Measurements from ENCODE around the gene TP53I3.
A peak's percentile ranks its signal among the peaks of the same experiment; 100 is the strongest.
"Not testable (repeated sequence)": the region's sequence is repeated elsewhere in the genome, so short reads cannot be mapped to it uniquely, and the experiment has no call there.

Gene TP53I3

DNA sequence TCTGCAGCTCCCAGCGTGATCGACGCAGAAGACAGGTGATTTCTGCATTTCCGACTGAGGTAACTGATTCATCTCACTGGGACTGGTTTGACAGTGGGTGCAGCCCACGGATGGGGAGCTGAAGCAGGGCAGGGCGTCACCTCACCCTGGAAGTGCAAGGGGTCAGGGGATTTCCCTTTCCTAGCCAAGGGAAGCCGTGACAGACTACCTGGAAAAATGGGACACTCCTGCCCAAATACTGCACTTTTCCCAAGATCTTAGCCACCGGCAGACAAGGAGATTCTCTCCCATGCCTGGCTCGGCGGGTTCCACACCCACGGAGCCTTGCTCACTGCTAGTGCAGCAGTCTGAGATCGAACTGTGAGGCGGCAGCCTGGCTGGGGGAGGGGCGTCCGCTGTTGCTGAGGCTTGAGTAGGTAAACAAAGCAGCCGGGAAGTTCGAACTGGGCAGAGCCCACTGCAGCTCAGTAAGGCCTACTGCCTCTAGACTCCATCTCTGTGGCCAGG, 10.6 kb upstream of the TP53I3 start:
- DNase-seq: not testable (repeated sequence)

DNA sequence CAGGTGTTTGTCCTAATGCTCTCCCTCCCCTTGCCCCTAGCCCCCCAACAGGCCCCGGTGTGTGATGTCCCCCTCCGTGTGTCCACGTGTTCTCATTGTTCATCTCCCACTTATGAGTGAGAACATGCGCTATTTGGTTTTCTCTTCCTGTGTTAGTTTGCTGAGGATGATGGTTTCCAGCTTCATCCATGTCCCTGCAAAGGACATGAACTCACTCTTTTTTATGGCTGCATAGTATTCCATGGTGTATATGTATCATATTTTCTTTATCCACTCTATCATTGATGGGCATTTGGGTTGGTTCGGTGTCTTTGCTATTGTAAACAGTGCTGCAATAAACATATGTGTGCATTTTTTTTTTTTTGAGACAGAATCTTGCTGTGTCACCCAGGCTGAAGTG, 8.6 kb upstream of the TP53I3 start:
- DNase-seq: not testable (repeated sequence)

DNA sequence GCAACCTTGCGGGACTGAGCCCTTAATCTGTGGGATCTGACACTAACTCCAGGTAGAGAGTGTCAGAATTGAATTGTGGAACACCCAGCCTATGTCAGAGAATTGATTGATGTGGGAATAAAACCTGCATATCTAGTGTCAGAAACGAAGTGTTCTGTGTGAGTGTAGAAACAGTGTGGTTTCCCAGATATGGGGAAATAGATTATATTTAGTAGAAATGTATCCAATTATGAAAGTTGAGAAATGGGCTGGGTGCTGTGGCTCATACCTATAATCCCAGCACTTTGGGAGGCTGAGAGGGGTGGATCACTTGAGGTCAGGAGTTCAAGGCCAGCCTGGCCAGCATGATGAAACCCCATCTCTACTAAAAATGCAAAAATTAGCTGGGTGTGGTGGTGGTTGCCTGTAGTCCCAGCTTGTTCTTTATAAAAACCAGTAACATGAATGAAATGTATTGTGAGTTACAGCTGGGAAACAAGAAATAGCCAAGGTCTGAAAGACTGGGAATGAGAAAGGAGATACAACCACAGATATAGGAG, 4.3 kb upstream of the TP53I3 start:
- no peak for DNase-seq

DNA sequence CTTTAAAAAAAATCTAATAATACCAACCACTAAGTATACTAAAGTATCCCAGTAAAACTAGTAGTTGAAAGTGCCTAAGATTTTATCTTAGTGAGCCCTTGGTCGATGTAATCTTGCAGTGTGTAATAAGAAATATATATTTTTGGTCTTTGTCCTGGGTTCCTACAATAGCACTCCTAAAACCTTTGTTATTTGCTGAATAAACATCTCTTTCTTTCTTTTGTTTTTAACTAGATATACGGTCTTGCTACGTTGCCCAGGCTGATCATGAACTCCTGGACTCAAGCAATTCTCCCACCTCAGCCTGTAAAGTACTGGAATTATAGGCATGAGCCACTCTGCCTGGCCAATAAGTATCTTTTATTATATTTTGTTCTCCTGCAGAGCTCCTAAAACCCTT, 2.4 kb upstream of the TP53I3 start:
- DNase-seq: no peak

DNA sequence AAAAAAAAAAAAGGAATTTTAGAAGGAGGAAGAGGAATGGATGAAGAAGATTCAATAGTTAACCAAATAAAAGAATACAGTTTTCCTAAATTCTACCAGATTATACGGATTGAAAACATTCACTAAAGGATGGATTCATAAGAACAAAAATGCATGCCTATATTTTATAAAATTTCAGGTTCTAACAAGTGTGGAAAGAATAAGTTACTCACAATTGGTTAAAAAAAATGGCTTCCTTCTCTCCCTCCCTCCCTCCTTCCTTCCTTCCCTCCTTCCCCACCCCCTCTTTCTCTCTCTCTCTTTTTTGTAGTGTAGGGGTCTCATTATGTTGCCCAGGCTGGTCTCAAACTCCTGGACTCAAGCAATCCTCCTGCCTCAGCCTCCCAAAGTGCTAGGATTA, 1.6 kb upstream of the TP53I3 start:
- DNase-seq: no peak

DNA sequence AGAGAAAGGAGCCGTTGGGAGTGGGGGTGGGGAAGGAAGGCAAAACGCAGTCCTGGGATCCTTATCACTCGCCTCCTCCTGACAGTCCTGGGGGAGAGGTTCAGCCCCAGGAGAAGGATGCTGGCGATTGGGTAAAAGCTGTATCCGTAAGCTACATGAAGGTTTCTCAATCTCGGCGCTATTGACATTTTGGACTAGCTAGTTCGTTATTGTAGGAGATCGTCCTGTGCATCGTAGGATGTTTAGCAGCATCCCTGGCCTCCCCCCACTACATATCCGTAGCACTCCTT, 511 bp upstream of the TP53I3 start:
- no peak for DNase-seq

DNA sequence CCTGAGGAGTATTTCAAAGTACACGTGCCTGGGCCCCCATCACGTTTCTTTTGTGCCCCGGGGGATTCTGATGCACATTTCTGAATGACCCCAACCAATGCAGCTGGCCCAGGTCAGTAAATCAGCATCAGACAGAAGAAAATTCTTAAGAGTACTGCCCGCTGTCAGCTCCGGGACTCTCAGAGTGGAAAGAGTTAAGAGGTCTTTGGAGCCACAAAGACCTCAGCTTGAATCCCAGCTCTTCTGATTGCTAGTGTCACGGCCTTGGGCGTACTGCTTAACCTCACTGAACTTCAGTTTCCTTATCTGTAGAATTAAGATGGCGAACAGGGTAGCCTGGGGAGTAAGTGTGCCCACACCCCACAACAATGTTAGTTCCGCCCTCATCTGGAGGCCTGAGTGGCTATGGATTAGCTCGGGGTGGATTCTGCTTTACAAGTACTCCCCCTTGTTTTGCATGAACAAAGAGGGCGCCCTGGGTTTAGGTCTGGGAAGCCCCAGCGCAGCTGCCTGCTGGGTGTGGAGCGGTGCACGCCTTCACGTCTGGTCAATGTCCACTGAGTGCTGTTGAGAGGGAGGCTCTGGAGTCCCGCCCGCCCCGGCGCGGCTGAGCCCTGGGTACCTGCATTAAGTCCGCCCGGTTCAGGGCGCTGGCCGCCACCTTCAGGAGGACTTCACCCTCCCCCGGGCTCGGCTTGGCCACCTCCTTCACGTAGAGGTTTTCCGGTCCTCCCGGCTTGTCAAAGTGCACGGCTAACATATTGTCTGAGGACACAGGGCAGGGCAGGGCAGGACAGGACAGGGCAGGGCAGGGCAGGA, 858 bp downstream of the TP53I3 start:
- DNase-seq: no peak

DNA sequence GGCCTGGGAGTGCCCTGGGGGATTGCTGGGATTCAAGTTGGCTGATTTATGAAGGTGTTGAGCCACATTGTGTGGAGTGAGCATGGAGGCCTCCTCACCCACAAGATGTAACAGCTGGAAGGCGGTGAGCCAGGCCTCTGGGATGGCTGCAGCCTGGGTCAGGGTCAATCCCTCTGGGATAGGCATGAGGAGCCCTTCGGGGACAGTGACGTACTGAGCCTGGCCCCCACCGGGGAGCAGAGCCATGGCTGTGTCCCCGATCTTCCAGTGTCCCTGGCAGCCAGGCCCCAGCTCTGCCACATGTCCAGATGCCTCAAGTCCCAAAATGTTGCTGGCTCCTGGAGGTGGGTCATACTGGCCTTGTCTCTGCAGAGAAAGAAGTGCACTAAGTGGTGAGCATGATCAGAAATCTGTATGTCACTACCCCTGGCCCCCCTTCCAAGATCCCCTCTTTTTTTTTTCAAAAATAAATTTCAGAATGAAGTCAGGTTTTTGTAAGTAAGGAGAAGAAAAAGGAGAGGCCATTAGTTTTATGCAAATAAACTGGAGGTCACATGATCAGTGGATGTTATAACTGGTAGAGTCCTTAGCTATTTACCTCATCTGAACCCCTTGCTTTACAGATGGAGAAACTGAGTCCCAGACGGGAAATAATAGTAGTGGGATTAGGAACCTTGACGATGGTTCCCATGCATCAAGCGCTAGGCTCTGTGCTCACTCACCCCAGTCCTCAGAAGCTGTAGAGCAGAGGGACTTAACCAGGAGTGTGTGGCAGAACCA, 1.7 kb downstream of the TP53I3 start:
- DNase-seq: no peak

DNA sequence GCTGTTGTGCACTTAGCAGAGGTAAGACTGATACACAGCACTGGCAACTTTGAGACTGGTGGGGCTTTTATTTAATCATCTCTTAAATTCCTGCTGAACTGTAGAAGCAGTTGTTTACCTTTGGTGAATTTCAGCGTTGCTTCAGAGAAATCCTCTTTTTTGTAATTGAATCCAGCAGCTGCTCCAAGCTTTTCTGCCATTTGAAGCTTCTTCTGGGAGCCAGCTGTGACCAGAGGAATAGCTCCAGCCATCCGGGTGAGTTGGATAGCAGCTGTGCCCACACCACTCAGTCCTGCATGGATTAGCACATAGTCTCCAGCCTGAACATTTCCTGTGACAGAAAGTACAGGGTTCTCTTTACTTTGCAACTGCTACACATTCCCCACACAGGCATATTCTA, 3.9 kb downstream of the TP53I3 start:
- no peak for DNase-seq

DNA sequence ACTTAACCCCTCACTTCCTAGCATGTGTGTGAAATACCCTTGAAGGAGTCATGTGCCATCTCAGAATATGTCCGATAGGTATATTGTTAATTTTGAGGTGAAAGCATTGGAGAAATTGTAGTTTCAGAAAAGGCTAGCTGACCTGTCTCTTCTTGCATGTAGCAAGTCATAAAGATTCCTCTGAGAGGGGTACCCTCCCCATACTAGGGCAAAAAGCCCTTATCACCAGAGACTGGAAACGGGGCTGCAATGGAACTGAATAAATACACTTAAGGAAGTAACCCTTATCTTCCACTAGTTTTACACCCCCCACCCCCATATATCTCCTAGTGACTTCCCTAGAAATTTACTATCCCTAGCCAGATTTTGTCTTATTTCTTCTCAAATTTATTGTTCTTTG, 6.8 kb downstream of the TP53I3 start:
- no peak for DNase-seq

DNA sequence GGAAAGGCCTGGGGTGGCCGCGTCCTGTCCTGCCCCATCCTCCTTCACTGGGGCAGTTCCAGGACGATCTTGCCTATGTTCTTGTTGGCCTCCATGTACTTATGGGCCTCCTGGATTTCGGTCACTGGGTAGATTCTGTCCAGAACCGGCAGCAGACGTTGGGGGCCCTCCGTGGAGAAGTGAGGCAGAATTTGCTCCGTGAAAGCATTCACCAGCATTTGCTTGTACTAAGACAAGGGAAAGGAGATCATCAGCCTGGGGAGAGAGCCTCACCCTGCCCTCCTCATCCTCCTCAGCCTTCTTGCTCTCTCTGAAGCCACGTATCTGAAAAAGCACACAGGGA, 7.1 kb downstream of the TP53I3 start:
- no peak for DNase-seq

DNA sequence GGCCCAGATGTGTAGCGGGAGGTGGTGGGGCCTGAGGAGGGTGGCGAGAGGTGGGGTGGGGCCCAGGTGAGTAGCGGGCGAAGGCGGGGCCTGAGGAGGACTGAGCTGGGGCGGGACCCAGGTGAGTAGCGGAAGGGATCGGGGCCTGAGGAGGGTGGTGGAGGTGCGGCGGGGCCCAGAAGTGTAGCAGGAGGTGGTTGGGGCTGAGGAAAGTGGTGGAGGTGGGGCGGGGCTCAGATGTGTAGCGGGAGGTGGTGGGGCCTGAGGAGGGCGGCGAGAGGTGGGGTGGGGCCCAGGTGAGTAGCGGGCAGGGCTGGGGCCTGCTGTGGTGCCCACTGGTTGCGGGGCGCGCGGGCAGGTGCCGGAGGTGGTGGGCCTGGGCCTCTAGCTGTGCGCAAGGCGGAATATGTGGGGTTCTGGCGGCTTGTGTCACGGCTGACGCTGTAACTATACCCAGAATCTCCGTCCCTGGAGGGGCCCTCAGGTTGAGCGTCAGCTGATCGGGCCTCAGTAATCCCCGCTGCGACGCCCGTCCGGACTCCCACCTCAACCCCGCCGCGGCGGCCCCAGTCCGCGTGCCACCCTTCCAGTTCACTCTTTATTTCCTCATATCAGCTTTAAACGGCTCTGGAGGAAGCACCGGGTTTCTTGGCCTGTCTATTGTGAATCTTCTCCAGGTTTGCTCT, 7.6 kb downstream of the TP53I3 start:
- no peak for DNase-seq

DNA sequence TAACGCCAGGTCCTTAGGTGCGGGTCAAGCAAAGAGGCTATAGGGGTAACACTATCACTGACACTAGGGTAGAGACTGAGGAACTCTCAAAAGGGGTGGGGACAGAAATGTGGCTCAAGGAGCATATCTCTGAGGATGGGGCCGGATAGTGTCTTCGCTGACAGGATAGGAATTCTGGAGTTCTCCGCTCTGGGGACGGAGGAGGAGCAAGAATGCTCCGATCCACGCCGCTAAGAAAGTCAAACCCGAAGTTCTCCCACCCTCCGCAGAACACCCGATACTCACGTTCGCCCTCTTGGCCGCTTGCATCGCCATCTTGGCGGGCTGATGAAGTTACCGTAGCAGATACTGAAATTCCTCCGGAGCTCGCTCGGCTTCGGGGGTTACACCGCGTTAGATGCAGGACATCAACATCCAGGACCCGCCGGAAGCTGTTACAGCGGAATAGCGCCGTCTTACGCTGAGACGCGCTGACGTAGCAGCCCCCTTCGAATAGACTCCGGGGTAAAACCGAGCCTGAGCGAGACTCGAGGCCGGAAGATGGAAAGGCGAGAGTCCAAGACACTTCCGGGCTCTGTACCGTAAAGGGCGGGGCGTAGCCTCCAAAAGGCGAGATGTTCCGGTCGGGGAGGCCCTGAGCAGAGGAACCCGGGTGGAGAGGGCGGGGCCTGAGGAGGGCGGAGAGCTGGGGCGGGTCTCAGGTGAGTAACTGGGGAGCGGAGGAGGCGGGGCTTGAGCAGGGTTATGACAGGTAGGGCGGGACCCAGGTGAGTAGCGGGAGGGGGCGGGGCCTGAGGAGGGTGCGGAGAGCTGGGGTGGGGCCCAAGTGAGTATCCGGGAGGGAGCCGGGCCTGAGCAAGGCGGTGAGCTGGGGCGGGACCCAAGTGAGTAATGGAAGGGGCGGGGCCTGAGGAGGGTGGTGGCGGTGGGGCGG, 8.5 kb downstream of the TP53I3 start, which contains the start of gene SF3B6:
Gene SF3B6, minus strand, starts transcription at position 412 of the 934 bp plus-strand sequence. Its CDS starts 97 bp downstream, at position 315.
- DNase-seq: peak; percentile 97

DNA sequence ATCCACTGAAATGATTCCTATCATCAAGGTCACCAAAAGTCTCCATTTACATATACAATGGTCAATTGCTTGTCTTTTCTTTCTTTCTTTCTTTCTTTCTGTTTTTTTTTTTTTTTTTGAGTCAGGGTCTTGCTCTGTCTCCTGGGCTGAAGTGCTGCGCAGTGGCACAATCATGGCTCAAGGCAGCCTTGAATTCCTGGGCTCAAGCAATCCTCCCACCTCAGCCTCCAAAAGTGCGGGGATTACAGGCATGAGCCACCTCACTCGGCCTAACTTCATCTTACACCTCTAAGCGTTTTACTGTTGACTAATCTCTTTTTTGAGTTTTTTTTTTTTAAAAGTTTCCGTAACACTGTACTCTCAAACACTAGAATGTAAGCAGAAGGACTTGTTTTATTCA, 9.4 kb downstream of the TP53I3 start:
- no peak for DNase-seq

DNA sequence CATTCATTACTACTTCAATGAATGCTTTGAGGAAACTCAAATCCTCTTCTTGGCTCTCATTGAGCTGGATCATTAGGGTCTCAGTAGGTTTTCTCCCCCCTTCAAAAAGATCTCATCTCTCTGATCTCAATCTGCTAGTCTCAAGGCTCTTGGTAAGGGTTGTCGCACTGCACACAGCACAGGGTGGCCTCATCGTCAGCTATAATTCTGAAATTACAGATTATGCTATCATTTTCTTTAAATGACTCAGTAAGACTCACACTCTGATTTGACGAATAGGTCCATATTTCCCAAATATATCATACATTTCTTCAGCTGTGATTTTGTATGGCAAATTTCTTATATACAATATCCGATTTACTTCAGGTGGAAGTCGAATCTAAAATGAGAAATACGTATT, 10.8 kb downstream of the TP53I3 start:
- no peak for DNase-seq

DNA sequence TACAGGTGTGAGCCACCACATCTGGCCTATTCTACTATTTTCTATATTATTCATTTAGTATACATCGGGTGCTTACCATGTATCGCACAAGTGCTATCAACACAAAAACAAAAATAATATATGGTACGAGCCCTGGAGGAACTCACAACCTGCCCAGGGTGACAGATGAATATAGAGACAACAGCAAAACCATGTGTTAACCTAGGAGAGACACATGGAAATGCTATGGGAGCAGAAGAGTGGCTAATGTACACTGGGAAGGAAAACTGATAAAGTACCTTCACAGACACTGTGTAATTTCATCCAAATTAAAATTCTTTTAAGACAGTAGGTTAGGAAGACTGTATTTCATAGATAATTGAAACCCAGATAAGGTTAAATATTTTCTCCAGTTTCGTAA, 12.4 kb downstream of the TP53I3 start:
- no peak for DNase-seq

DNA sequence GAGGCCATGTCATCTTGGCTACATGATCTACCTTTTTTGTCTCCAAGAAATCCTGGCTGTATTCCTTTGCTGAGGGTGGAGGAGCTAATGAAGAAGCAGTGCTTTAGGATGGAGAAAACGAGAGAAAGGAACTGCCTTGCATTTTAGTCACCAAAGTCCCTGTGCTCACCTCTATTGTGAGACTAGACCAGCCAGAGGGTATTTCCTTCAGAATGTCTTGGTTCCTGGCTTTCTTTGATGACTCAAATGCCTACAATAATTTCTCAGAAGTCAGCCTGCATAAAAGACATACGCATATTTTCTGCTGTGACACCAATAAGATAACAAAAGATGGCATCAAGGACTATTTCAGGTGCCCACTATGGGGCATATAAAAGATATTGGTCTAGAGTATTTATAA, 19.3 kb downstream of the TP53I3 start:
- no peak for DNase-seq

DNA sequence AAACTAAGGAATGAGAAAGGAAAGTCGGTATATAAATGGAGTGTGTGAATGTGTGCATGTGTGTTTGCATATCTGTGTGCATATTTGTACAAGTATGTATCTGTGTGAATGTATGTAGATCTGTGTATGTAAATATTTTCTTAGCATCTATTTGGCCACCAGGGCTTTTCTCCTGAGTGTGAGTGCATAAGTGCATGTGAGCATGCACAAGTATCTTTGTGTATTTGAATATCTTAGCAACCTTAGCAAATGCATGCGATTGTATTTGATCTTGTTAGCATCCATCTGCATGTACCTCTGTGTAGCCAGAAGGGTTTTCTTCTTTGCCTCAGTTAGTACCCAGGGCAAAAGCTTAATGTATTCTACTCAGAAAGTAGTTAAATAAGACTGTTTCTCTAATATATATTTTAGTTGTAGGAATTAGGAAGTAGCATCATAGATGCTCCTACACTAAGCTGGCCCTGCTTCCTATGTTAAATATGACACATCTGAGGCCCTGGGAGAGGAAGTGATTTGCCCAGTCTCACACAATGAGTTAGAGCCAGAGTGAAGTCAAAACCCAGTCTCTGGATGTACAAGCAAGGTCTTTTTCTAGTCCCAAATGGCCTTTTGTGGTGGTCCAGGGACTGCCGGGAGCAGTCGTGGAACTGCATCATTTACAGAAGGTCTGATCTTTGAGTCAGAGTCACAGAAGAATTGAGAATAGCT, 25.9 kb downstream of the TP53I3 start:
- DNase-seq: no peak

DNA sequence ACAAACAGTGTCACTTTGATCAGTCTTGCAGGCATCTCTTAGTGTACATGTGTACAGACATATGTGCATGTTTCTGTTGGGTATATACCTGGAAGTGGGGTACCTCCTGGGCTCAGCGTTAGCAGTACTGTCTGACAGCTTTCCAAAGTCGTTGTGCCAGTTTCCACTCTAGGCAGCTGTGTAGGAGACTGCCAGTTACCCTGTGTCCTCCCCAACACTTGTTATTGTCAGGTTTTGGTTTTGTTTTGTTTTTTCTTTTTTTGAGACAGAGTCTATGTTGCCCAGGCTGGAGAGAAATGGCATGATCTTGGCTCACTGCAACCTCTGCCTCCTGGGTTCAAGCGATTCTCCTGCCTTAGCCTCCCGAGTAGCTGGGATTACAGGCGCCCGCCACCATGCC, 28.9 kb downstream of the TP53I3 start:
- no peak for DNase-seq

DNA sequence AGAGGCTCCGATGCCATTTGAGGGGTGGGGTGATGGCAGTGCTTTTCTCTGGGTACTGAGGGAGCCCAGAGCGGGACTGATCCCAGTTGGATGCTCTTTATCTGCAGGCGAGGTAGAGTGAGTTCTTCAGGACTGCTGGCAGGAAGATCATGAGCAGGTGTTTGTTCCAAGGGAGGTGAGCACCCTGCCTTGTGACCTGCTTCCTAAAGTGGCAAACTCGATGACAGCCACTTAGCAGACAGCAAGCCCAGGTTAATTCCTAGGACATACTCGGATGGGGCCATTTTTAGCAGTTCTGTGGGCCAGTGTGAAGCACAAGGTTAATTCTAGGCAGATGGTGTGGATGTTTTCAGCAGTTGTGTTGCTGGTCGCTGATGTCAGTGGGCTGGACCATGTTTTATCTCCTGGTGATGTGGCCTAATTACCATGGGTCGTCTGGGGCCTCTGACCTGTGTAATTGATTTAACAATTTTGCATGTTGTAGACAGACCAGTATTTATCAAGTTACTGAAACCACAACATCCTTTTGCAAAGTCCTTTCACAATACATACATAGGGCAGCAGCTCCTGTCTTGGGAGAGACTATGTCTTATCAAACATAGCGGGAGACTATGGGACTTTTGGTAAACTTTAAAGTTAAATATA, 30.1 kb downstream of the TP53I3 start:
- no peak for DNase-seq

DNA sequence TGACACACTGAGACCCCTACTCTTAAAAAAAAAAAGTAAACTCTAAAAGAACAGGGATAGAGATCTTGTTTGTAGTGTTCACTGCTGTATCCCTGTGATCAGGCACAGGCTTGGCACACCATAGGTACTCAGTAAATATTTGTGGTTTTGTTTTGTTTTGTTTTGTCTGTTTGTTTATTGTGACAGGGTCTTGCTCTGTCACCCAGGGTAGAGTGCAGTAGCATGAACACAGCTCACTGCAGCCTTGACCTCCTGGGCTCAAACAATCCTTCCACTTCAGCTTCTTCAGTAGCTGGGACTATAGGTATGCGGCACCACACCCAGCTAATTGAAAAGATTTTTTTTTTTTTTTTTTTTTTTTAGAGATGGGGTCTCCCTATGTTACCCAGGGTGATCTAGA, 31.7 kb downstream of the TP53I3 start:
- no peak for DNase-seq
